Mucosa of stomach (tissue), 1 donor: Measurements from ENCODE around the gene PTPN14.

ENCODE experiments used
- H3K27me3 ChIP-seq: one replicate; pipeline ENCODE4 v1.7.0; 2013; ENCODE audit warnings: mild to moderate bottlenecking, low read length; ENCODE audit not compliant: control insufficient read depth, insufficient read depth
- H3K36me3 ChIP-seq: one replicate; pipeline ENCODE4 v1.7.0; 2013; ENCODE audit warnings: low read length; ENCODE audit not compliant: control insufficient read depth, insufficient read depth
- H3K4me1 ChIP-seq: one replicate; pipeline ENCODE4 v1.7.0; 2013; ENCODE audit warnings: mild to moderate bottlenecking, low read length; ENCODE audit not compliant: control insufficient read depth, insufficient read depth
- H3K4me3 ChIP-seq: one replicate; pipeline ENCODE4 v1.7.0; 2013; ENCODE audit warnings: low read length
- H3K9ac ChIP-seq: one replicate; pipeline ENCODE4 v1.7.0; 2013; ENCODE audit warnings: mild to moderate bottlenecking, low read length, moderate library complexity
- H3K9me3 ChIP-seq: one replicate; pipeline ENCODE4 v1.7.0; 2013; ENCODE audit warnings: mild to moderate bottlenecking, low read length, moderate library complexity; ENCODE audit not compliant: control insufficient read depth
- donor health status: Pancreatic carcinoma.

PTPN14 gene

DNA sequence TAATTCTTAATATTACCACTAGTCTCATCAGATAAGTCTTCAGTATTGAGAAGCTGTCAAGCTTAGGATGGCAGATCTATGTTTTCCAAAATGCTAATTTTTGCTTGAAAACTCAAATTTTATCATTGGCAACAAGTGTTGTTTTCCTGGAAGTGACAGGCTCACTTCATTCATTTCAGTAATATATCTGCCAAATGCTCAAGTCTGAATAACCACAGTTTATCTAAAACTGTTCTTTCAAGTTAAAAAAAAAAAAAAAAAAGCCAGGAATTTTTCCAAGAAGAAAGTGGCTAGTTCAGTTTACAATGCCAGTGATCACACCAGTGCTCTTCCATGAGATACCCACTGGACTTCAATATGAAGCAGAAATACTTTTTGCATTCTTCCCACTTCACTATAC is 249.9 kb downstream of the PTPN14 start:
- Histone ChIP-seq H3K9ac (no peak overlapping the region), H3K4me3 (no peak overlapping the region), H3K9me3 (no peaks in the 10 kb centered on the region), H3K4me1 (no peaks in the 10 kb centered on the region), H3K36me3 (no peaks in the 10 kb centered on the region), H3K27me3 (no peaks in the 10 kb centered on the region)

DNA sequence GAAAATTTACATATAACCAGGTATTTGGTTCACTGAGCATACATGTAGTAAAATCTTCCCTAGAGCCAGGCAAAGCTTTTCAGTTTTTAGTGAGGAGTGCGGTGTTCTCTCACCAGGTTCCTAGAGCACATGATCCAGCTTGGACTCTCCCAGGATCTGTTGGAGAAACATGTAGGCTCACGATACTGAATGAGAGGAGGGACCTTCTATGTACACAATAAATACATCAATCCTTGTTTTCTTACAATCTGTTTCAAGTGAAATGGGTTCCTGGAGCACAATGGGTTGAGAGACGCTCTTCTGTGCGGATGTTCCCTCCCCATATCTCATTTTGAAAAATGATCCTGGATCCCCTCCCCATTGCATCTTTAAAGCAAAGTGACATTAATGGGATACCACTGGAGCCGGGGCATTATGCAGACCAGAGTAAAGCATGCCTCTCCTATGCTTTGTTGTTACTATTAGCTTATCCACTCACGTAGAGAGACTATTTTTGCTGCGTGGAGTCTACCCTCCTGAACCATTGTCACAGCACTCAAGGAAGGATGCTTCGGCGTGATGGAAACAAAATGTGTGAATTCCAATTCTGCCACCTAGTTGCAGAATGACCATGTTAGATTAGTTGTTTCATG is 251.1 kb downstream of the PTPN14 start:
- no peaks in the 10 kb centered on the region for H3K9me3 ChIP-seq
- H3K27me3 ChIP-seq: no peaks in the 10 kb centered on the region
- no peaks in the 10 kb centered on the region for H3K36me3 ChIP-seq
- H3K4me3 ChIP-seq: no peak overlapping the region
- no peak overlapping the region for H3K9ac ChIP-seq
- no peaks in the 10 kb centered on the region for H3K4me1 ChIP-seq
